ENCODE results near the gene TTC21A. TPM values are rescaled to one million over a fixed set of nuclear protein-coding genes. Genes with fewer than 3 reads are reported as not detected.

The TTC21A gene
- polyA plus RNA-seq, 5 donors = 10.5 to 19.0 (median 15.6) TPM

- DNase-seq = no peak
Measured at GRCh38 chr3:39118079-39118478, 10.6 kb downstream of the TTC21A start.

GRCh38 chr3:39118931-39119660 lies 11.6 kb downstream of the TTC21A start:
- DNase-seq = no peak

GRCh38 chr3:39121621-39122020 lies 14.1 kb downstream of the TTC21A start:
- no peak for DNase-seq

- no peak for DNase-seq
Measured at GRCh38 chr3:39122813-39123212, 15.3 kb downstream of the TTC21A start.

- DNase-seq = peak in 1 of 2 donors; percentile 32
Measured at GRCh38 chr3:39124876-39125840, 17.7 kb downstream of the TTC21A start.

- peak in 1 of 2 donors; percentile 23 for DNase-seq
Measured at GRCh38 chr3:39125841-39126500, 18.5 kb downstream of the TTC21A start.

- peak in 1 of 2 donors; percentile 40 for DNase-seq
Measured at GRCh38 chr3:39126532-39127071, 19.1 kb downstream of the TTC21A start.

- DNase-seq = no peak
Measured at GRCh38 chr3:39127269-39127907, 19.9 kb downstream of the TTC21A start.

- DNase-seq = no peak
Measured at GRCh38 chr3:39127908-39128304, 20.4 kb downstream of the TTC21A start.

GRCh38 chr3:39128951-39129350 lies 21.5 kb downstream of the TTC21A start:
- DNase-seq = no peak

GRCh38 chr3:39130026-39130425 lies 22.5 kb downstream of the TTC21A start:
- no peak for DNase-seq

- DNase-seq = no peak
Measured at GRCh38 chr3:39130693-39131265, 23.3 kb downstream of the TTC21A start.

GRCh38 chr3:39132096-39133092 lies 24.9 kb downstream of the TTC21A start:
- no peak for DNase-seq

GRCh38 chr3:39133093-39133490 lies 25.6 kb downstream of the TTC21A start:
- DNase-seq = no peak

GRCh38 chr3:39133822-39134221 lies 26.3 kb downstream of the TTC21A start:
- DNase-seq = no peak

GRCh38 chr3:39134305-39134704 lies 26.8 kb downstream of the TTC21A start:
- no peak for DNase-seq

- DNase-seq = no peak
Measured at GRCh38 chr3:39135170-39135805, 27.8 kb downstream of the TTC21A start.

- no peak for DNase-seq
Measured at GRCh38 chr3:39136533-39137434, 29.3 kb downstream of the TTC21A start.
